GM21529 (cell line): Measurements from ENCODE around the gene CCNC.
A peak's percentile ranks its signal among the peaks of the same experiment; 100 is the strongest.
"Not testable (repeated sequence)": the region's sequence is repeated elsewhere in the genome, so short reads cannot be mapped to it uniquely, and the experiment has no call there.

Experiments
- ATAC-seq: cut with Tn5 transposase; IDR thresholded peaks from one replicate; pipeline ENCODE4 v1.9.1; 2021; ENCODE audit not compliant: unreplicated experiment

The CCNC gene

DNA sequence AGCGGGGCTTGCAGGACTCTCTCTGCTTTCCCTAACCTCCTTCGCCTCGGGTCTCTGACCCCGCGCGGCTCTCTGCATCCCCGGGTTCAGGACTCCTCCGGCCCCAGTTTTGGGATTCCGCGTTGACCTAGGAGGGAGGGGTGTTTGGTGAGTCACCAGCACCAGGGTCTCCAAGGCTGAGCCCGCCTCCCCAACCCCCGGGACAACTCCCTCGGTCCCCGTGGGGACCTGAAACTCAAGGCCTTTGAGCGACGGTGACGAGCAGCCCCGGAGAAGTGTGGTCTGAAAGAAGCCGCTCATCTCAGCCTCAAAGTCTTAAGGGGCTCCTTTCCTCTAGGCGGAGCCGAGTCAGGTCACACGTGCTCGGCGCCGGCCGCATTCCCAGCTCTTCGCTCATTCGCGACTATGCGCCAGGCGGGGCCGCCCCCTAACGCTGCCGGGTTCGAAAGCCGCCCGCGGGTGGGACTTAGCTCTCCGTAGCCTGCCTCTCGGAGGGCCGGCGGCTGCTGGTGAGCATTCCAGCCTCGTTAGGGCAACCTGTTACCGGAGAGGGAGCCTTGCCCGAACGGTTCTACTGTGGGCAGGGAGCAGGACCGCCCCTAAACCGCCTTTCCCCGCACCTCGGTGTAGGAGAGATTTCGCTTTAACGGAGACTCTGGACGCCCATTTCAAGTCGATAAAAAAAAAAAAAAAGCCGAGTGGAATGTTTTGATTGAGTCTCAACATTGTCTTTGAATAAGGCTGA is 35.1 kb upstream of the CCNC start:
- ATAC-seq: peak; percentile 44

DNA sequence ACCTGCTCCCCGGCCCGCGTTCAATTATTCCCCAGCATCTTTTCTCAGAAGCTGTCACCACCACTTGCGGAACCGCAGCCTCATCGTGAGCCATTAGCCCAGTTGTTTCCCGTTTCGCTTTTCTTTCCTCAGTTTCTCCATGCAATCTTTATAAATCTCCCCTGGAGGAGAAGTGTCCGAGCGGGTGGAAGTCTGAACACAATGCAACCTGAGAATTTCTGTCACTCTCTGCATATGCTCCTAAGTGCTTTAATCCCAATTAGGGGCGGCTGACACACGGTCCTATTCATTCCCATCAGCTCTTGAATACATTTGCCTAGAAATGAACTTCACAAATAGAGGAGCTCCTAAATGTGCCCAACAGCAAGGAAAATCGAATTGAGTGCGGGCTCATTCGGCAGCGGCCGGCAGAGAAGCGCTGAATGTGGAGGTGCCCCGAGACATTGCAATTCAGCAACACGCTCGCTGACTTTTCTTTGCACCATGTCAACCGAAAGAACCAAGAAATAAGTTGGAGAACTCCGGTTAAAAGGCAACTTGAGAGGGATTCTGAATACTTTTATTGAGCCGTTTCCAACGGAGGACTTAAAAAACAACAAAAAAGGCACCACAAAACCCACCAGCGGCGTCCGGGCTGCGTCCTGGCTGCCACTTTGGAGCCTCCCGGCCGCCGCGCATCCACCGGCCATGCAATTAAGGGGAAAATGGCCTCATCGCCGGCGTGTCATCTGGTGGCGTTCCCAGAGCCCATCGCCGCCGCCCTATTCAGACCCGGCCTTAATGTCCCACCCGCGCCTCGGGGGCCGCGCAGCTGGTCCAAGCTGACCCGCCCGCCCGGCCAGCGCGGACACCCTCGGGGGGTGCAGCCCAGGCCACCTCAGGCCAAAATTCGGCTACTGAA is 34.3 kb upstream of the CCNC start:
- ATAC-seq: peak; percentile 3

DNA sequence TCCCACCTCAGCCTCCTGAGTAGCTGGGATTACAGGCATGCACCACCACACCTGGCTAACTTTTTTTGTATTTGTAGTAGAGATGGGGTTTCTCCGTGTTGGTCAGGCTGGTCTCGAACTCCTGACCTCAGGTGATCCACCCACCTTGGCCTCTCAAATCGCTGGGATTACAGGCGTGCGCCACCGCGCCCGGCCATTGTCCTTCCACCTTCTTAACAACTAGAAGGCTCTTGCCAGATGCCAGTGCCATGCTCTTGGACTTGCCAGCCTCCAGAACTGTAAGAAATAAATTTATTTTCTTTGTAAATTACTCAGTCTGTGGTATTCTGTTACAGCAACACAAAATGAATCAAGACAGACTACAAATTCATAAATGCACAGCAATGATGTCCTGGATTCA is 26.2 kb upstream of the CCNC start:
- ATAC-seq: not testable (repeated sequence)

DNA sequence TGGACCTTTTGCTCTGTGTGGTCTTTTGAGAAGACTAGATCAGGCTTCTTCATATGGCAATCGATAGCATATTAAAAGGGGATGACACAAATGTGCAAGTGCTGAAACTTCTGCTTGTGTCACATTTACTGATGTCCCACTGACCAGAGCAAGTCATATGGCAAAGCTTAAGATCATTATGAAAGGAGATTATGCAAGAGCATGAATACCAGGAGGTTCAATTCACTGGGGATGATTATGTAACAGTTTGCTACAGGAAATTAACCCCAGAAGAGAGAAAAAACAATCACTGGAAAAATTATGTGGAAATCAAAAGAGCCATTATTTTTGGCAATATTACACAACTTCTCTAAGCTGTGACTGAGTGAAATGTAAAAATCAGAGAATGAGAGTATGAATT is 24.4 kb upstream of the CCNC start:
- no peak for ATAC-seq

DNA sequence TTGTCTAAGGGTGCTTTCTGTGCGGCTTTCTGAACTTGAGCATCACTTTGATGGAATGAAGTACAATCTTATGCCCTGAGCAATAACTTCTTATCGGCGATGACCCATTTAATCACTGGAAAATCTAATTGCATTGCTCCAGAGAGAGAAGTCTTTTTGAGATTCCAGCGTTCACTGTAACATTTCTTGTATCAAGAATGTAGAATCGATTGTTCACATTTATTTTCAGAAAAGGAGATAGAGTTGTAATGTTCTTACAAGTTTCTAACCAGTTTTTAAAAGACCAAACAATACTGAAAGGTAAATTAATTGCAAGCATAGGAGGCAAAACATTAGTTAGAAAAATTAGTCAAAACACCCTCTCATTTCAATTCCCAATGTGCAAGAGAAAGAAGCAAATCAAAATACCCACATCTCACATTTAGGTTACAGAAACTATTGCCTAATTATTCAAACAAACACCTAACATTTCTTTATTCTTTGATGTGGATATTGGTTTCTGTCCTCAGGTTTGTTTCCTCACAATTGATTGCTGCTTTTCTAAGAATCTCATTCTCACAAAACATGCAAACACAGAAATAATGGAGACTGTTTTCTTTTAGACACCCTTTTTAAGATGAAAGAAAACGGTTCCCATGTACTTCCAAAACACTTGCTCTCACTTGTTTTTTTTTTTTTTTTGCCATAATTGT is 23.4 kb upstream of the CCNC start:
- no peak for ATAC-seq

DNA sequence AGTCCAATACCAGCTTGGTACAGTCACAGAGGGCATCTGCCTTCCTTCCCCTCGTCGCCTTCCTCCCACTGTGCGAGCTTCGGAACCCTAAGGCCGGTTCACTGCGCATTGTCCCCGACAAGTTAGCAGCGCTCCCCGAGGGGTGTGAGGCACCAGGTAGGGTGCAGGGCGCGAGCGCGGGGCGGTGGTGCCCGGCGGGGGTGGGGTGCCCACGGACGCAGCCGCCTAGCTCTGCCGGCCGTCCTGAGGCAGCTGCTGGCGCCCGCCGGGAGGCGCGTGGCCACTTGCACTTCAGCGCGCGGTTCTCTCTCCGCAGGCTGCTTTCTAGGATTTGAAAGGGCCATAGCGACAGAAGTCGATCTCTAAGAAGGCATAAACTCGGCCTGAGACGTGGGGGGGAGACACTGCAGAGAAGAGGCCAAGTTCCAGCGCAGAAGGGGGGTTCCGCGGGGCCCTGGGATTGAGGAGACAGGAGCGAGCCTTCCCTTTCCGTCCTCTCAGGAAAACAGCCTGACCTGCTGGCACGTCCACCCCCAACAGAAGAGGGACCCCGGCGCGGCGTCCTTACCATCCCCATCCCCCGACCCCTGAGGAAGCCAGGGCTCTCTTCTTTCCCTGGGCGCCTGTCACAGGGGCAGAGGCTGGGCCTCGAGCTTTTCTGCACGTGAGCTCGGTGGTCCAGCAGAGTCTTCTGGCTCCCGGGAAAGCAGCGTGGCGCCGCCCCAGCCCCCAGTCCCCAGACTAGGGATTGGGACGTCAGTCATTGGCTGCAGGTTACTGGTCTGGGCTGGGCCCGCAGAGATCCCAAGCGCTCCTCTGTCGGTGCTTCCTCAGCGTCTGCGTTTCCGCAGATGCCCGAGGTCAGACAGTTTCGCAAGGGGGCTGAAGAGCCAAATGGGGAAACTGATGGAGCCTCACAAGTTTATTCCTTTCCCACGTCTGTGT is 22.5 kb upstream of the CCNC start:
- no peak for ATAC-seq

DNA sequence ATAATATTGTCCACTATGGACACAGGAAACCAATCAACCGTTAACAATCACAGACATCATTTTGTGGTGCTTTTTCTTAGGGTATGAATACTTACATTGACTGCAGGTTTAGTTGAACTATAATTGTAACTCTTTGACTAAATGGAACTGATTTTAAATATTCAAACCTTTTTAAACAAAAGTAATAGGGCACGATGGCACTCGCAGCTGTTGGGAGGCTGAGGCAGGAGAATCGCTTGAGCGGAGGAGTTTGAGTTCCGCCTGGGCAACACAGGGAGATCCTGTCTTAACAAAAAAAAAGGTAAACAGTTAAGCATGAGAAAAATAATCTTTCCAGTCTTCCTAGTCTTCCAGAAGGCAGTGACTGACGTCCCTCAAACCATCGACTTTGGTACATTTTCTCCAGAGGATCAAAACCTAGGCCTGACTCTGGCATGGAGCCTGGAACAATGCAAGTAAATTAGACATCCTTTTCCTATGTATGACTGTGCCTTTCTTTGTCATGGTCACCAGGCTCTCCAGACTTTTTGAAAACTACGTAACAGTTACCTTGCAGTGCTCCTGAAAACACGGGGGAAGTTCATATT is 21.5 kb upstream of the CCNC start:
- no peak for ATAC-seq

DNA sequence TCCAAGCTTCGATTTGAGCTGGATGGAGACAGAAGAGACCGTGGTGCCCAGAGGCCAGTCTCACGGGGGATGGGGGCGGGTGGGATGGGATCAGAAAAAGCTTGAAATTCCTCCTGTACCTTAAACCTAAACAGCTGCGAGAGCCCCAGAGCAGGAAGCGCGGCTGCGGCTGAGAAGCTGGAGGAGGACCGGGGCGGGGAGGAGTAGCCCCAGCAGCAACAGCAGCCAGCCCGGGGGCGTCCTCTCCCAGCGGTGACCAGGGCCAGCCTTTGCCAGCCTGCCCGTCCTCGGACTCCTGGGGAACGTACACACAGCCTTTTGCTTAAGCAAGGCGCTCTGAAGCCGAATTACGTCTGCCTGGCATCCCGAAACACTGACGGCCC is 20.8 kb upstream of the CCNC start:
- peak; percentile 28 for ATAC-seq

DNA sequence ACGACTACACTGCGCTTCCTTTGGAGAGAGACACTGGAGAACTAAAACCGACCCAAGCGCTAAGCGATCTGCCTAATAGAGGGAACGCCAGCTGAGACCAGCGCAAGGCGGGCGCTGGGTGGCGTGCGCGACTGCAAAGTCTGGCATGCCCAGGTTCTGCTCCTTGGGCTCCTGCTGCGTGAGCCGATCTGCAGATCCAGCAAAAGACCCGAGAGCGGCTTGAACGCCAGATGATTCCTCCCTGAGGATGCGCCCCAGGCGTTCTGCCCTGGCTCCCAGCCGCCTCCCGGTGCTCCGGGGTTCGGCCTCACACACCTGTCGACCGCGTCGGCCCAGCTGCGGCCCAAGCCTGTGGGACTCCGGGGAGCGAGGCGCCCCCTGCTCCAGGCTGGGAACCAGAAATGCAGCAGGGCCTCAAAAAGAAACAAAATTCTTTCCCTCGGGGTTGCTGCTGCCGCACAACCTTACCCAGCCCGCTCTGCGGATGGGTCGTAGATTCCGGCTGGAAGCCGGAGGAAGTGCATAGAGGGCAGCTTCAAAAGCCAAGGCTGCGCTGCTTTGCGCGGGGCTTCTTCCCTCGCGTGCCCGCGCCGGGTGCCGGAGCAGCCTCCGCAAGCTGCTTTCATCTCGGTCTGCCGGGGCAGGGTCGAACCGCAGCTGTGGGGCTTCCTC is 20.3 kb upstream of the CCNC start:
- ATAC-seq: peak; percentile 96

DNA sequence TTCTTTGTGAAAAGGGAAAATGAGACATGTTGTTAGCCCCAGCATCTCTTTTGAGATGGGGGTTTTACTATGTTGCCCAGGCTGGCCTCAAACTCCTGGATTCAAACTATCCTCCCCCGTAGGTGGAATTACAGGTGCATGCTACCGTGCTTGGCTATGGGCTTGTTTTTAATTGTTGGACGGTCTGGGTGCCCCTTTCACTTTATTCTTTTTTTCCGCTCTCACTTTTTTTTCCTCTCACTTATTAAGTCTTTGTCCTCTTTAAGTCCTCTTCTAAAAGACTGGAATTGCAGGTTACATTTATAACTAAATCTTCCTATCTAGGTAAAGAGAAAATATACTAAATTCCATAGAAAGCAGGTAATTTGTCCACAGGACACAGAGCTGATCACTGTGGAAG is 19.3 kb upstream of the CCNC start:
- ATAC-seq: no peak

DNA sequence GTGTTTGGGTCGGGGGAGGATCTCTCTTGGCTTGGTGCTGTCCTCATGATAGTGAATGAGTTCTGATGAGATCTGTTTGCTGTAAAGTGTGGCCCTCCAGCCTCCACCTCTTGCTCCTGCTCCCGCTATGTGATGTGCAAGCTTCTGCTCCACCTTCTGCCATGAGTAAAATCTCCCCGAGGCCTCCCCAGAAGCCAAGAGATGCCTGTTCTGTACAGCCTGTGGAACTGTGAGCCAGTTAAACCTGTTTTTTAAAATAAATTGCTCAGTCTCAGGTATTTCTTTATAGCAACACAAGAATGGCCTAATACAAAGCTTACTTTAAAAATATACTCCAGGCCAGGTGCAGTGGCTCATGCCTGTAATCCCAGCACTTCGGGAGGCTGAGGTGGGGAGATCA is 11.3 kb upstream of the CCNC start:
- ATAC-seq: no peak

DNA sequence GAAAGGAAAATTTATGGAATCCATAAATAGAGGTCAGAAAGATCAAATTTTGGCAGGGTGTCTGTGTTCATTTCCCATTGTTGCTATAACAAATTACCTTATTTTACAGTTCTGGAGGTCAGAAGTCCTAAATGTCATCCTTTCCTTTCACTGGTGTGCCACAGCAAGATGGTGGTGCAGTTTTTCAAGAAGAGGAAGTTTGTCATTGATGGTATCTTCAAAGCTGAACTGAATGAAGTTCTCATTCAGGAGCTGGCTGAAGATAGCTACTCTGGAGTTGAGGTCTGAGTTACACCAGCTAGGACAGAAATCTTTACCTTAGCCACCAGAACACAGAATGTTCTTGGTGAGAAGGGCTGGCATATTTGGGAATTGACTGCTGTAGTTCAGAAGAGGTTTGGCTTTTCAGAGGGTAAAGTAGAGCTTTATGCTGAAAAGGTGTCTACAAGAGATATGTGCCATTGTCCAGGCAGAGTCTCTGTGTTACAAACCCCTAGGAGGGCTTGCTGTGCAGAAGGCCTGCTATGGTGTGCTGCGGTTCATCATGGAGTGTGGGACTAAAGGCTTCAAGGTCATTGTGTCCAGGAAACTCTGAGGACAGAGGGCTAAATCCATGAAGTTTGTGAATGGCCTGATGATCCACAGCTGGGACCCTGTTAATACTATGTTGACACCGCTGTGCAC is 7.2 kb upstream of the CCNC start:
- no peak for ATAC-seq

DNA sequence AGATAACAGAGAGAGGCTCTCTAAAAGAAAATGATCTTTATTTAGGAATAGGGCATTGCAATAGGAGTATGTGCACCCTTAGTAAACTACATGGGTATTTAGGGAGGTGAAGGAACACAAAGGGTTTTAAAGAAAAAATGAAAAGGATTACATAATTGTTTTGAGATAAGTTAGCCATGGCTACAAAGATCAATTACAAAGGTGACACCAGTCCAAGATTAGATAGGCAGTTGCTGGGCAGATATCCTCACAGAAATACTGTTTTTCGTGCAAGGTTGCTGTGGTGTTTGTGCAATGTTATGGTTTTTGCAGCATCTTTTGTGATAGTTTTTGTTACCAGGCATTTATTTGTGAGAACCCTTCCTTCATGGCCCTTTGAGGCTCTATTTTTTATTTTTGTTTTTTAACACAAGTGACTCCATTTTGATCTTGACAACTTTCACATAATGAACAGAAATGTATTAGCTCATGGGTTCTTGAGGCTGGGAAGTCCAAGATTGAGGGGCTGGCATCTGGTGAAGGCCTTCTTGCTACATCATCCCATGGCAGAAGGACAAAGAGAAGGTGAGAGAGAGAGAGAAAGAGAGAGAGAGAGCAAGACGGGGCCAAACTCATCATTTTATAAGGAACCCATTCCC is 5.6 kb upstream of the CCNC start:
- no peak for ATAC-seq

DNA sequence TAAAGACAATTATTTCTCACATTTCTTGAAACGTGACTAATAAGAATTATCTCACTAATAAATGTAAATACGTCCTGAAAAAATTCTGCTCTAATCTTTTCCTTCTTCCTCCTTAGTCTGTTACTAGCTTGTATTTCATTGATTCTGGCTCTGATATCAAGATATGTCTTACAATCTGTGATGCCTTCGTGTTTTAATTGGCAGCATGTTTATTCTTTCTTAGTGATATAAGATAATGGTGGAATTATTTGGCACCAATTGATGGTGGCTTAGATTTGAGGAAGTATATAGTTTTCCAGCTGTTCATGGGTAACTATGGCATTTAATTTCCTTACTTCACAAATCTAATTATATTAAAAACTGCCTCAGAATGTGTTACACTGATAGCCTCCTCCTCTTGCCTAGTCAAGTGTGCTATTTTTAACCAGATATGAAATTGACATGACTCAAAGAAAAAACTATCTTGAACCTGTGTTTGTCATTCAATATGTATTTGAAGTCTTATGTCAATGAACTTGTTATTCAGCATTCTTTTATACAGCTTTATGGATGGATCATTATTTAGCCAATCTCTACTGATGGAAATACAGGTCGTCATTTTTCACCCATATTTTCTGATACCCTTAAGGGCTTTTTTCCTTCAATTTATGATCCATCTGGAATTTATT is 5.3 kb downstream of the CCNC start:
- ATAC-seq: no peak

DNA sequence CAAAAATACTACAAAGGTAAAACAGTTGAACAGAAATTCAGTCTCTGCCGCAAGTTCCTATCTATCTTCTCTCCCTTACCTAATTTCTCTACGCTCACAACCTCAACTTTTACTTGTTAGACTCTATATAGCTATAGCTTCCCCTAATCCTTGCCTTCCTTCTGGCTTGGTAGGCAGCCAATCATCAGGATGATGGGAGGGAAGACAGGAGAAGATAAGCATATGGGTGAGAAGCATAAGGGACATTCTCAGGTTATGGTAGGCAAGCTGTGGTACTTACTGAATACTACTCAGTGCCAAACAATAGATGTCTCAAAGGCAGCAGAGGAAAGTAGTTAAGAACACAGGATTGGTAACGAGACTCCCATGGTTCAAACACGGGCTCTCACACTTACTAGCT is 7.8 kb downstream of the CCNC start:
- ATAC-seq: no peak

DNA sequence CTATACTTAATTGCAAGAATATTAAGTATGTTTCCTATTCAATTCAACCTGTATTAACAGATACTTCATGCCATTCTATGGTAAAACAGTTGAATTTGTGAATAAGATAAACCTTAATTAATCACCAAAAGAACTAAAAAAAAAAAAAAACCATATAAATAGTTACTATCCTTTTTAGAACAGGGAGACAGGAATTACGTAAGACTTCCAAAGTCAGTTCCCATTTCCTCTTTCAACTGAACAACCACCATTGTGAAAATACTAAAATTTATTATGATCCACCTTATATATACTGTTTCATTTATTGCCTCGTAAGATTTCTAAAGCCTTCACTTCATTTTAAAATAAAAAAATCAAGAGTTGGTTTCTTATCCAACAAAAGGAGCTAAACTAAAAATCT is 9.4 kb downstream of the CCNC start:
- no peak for ATAC-seq

DNA sequence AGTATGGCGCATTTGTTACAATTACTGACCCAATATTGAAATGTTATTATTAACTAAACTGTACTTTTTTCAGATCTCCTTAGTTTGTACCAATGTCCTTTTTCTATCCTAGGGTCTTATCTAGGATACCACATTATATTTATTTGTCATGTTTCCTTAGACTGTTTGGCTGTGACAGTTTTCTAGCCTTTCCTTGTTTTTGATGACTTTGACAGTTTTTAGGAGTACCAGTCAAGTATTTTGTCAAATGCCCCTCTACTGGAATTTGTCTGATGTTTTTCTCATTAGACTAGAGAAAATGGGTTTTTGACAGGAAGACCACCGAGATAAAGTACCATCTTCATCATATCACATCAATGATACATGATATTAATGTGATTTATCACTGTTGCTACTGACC is 14.6 kb downstream of the CCNC start:
- ATAC-seq: no peak

DNA sequence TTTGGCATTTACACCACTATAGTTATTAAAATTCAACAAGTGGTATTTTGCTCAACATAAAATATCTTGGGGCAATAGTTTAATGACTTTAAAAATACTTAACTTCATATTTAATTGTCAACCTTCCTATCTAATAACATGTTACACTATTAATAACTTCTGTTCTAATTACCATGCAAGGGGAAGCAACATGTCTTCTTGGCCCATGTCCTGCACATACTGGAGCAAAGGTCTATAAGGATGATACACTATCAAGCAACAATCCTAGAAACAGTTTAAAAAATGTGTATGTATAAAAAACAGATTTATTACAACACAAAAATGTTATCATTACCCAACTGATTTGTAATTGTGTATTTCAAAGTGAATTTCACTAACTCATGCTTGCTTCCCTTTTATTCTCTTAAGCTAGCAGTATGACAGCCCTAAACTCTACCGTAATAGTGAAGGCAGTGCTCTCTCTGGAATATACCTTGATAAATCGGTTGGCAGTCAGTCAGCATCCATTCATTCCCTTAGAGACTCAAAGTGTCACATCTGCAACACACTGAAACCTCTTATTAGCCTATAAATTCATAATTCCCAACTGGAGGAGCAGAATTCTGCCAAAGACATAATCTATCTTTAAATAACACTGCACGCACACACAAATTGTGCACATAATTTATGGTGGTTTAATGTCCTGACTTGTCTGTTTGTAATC is 18.3 kb downstream of the CCNC start:
- no peak for ATAC-seq
